Thymus (tissue), 11 donors: ENCODE measurements around the gene CCND3. TPM values are rescaled to one million over a fixed set of nuclear protein-coding genes. Genes with fewer than 3 reads are reported as not detected.
A peak's percentile ranks its signal among the peaks of the same experiment; 100 is the strongest.

Experiments used
- DNase-seq, 9 donors: peaks; one replicate each; pipeline ENCODE4 v3.0.0-alpha.2; 2013; ENCODE audit warnings: low spot score in 9 of 9, low read depth in 6 of 9, missing footprints in 1 of 9
- H3K27ac ChIP-seq, 2 donors: one replicate each; pipeline ENCODE4 v1.5.1; 2013; ENCODE audit warnings: control low read depth in 1 of 2, low read depth in 1 of 2, low read length in 1 of 2, mild to moderate bottlenecking in 1 of 2, moderate library complexity in 1 of 2
- H3K27me3 ChIP-seq, 2 donors: one replicate each; pipeline ENCODE4 v1.5.1; 2013; ENCODE audit warnings: low read length in 1 of 2; ENCODE audit not compliant: control insufficient read depth in 2 of 2, insufficient read depth in 1 of 2
- H3K36me3 ChIP-seq, 2 donors: one replicate each; pipeline ENCODE4 v1.5.1; 2013; ENCODE audit warnings: low read length in 1 of 2, mild to moderate bottlenecking in 1 of 2, moderate library complexity in 1 of 2; ENCODE audit not compliant: control insufficient read depth in 2 of 2, insufficient read depth in 2 of 2
- H3K4me1 ChIP-seq, 2 donors: one replicate each; pipeline ENCODE4 v1.5.1; 2013; ENCODE audit warnings: low read length in 2 of 2; ENCODE audit not compliant: control insufficient read depth in 2 of 2, insufficient read depth in 2 of 2
- H3K4me3 ChIP-seq, 2 donors: one replicate each; pipeline ENCODE4 v1.5.1; 2013; ENCODE audit warnings: low read length in 2 of 2, control low read depth in 1 of 2, mild to moderate bottlenecking in 1 of 2
- H3K9me3 ChIP-seq, 2 donors: one replicate each; pipeline ENCODE4 v1.5.1; 2013; ENCODE audit warnings: low read length in 1 of 2, mild to moderate bottlenecking in 1 of 2; ENCODE audit not compliant: control insufficient read depth in 2 of 2, insufficient read depth in 1 of 2
- WGBS: extraction: QIAGEN DNeasy Blood & Tissue Kit; methylation state at CpG from one replicate; pipeline ENCODE4 v1.1.7; 2013; 5-methylcytosine and 5-hydroxymethylcytosine counted together
- polyA plus RNA-seq: library from polyadenylated mRNA; stranded (reverse); fragments of 200-250 nt; gene quantifications from one replicate; pipeline ENCODE4 v1.2.3, GENCODE V29; 2013
- total RNA-seq: library from RNA; stranded (reverse); fragments of 120-200 nt; gene quantifications from one replicate; pipeline ENCODE4 v1.2.4, GENCODE V29; 2013
- donor health status: healthy.

CCND3 gene
- total and polyA plus RNA-seq, 2 donors, result 131 to 277 TPM

GRCh38 chr6:41917528-41917927 is 24.1 kb downstream of the CCND3 start:
- no peak overlapping the region for H3K4me3 ChIP-seq
- H3K36me3 ChIP-seq, result peaks cover 30 to 37% of the 10 kb centered on the region in 2 donors
- DNase-seq, result no peak
- H3K4me1 ChIP-seq, result peaks cover 17% of the 10 kb centered on the region in 2 donors
- H3K27me3 ChIP-seq, result no peaks in the 10 kb centered on the region
- no peaks in the 10 kb centered on the region for H3K9me3 ChIP-seq
- 90% methylated on average over 4 of the region's 4 CpGs for WGBS
- no peak overlapping the region for H3K27ac ChIP-seq

- Histone ChIP-seq H3K9me3 (no peaks in the 10 kb centered on the region), H3K27ac (no peak overlapping the region), H3K36me3 (peaks cover 42 to 48% of the 10 kb centered on the region in 2 donors), H3K4me1 (peaks cover 6% of the 10 kb centered on the region in 2 donors), H3K27me3 (no peaks in the 10 kb centered on the region), H3K4me3 (no peak overlapping the region)
- DNase-seq, result no peak
- 94% methylated on average over 4 of the region's 4 CpGs for WGBS
Observed at GRCh38 chr6:41914869-41915530, 26.6 kb downstream of the CCND3 start.

GRCh38 chr6:41914343-41914742 is 27.3 kb downstream of the CCND3 start:
- no peaks in the 10 kb centered on the region for H3K4me1 ChIP-seq
- no peak for DNase-seq
- no peak overlapping the region for H3K4me3 ChIP-seq
- peaks cover 47 to 55% of the 10 kb centered on the region in 2 donors for H3K36me3 ChIP-seq
- H3K27me3 ChIP-seq, result no peaks in the 10 kb centered on the region
- no peak overlapping the region for H3K27ac ChIP-seq
- no peaks in the 10 kb centered on the region for H3K9me3 ChIP-seq
- 96% methylated on average over 2 of the region's 2 CpGs for WGBS

- H3K36me3 ChIP-seq, result peaks cover 68 to 78% of the 10 kb centered on the region in 2 donors
- no peak for DNase-seq
- WGBS, result 97% methylated on average over 1 of the region's 1 CpG
- no peaks in the 10 kb centered on the region for H3K9me3 ChIP-seq
- H3K27me3 ChIP-seq, result no peaks in the 10 kb centered on the region
- H3K27ac ChIP-seq, result no peak overlapping the region
- H3K4me1 ChIP-seq, result no peaks in the 10 kb centered on the region
- H3K4me3 ChIP-seq, result no peak overlapping the region
Observed at GRCh38 chr6:41909727-41910126, 31.9 kb downstream of the CCND3 start.

GRCh38 chr6:41901882-41902519 is 39.6 kb downstream of the CCND3 start:
- Histone ChIP-seq H3K9me3 (no peaks in the 10 kb centered on the region), H3K4me1 (peaks cover 0 to 4% of the 10 kb centered on the region in 2 donors), H3K27ac (no peak overlapping the region), H3K4me3 (no peak overlapping the region), H3K36me3 (peaks cover 19 to 50% of the 10 kb centered on the region in 2 donors), H3K27me3 (no peaks in the 10 kb centered on the region)
- DNase-seq, result peak in 5 of 9 donors; percentile 45 to 76 (median 60)
- 98% methylated on average over 1 of the region's 1 CpG for WGBS

- no peak for DNase-seq
- Histone ChIP-seq H3K9me3 (no peaks in the 10 kb centered on the region), H3K27me3 (no peaks in the 10 kb centered on the region), H3K27ac (no peak overlapping the region), H3K36me3 (peaks cover 8 to 39% of the 10 kb centered on the region in 2 donors), H3K4me3 (no peak overlapping the region), H3K4me1 (peaks cover 4 to 9% of the 10 kb centered on the region in 2 donors)
- 91% methylated on average over 1 of the region's 1 CpG for WGBS
Observed at GRCh38 chr6:41900861-41901260, 40.7 kb downstream of the CCND3 start.

- Histone ChIP-seq H3K36me3 (peaks cover 0 to 12% of the 10 kb centered on the region in 2 donors), H3K9me3 (no peaks in the 10 kb centered on the region), H3K27ac (peak overlapping the region in 1 of 2 donors; percentile 91), H3K4me1 (peaks cover 12 to 18% of the 10 kb centered on the region in 2 donors), H3K27me3 (no peaks in the 10 kb centered on the region), H3K4me3 (peak overlapping the region; percentile 70 to 96)
- 50% methylated on average over 3 of the region's 3 CpGs for WGBS
- peak in 1 of 9 donors; percentile 4 for DNase-seq
Observed at GRCh38 chr6:41896281-41896680, 45.3 kb downstream of the CCND3 start.

GRCh38 chr6:41895300-41896233 is 46.0 kb downstream of the CCND3 start, which contains the start of gene USP49:
TSS of gene USP49 (minus strand) at chr6:41895375. CDS start at chr6:41806983, 88,392 bp downstream.
- H3K4me3 ChIP-seq, result peak within 1 kb of the TSS; percentile 70 to 96
- H3K4me1 ChIP-seq, result peaks cover 12 to 18% of the 10 kb centered on the region in 2 donors
- peak within 1 kb of the TSS; percentile 91 to 94 for H3K27ac ChIP-seq
- H3K36me3 ChIP-seq, result peaks cover 0 to 11% of the 10 kb centered on the region in 2 donors
- DNase-seq, result peak; percentile 74 to 96 (median 88)
- no peaks in the 10 kb centered on the region for H3K27me3 ChIP-seq
- no peaks in the 10 kb centered on the region for H3K9me3 ChIP-seq
- under 1% methylated on average over 55 of the region's 55 CpGs for WGBS
